HCT116 (cell line): ENCODE results near the gene YKT6.

Source experiments
- CEBPB ChIP-seq: IDR thresholded peaks from 2 replicates; pipeline ENCODE4 v1.6.1; 2012; ENCODE audit warnings: low read depth
- CTCF ChIP-seq, 3 experiments: fragments of 200-600 bp in 1 of 3; sonication (generic) in 1 of 3; IDR thresholded peaks in 2 of 3; conservative IDR thresholded peaks in 1 of 3; 2 replicates each; pipeline ENCODE4 v1.5.1; 2012 to 2017; ENCODE audit warnings: low read depth in 2 of 3, low read length in 2 of 3, antibody characterized with exemption in 1 of 3, borderline replicate concordance in 1 of 3, control low read depth in 1 of 3, mild to moderate bottlenecking in 1 of 3, mixed read lengths in 1 of 3, mixed run types in 1 of 3, moderate library complexity in 1 of 3; ENCODE audit not compliant: insufficient read depth in 1 of 3
- ELF1 ChIP-seq: IDR thresholded peaks from 2 replicates; pipeline ENCODE4 v1.6.1; 2012; ENCODE audit warnings: low read depth, borderline replicate concordance
- EZH2 ChIP-seq: fragments of 200-600 bp; sonication (generic); IDR thresholded peaks from 2 replicates; pipeline ENCODE4 v1.6.1; 2017; ENCODE audit warnings: antibody characterized with exemption, mixed run types
- EZH2phosphoT487 ChIP-seq: fragments of 200-600 bp; IDR thresholded peaks from 2 replicates; pipeline ENCODE4 v1.6.1; 2018; ENCODE audit warnings: antibody characterized with exemption, borderline replicate concordance
- FOSL1 ChIP-seq: IDR thresholded peaks from 2 replicates; pipeline ENCODE4 v1.6.1; 2012; ENCODE audit warnings: low read depth
- JUND ChIP-seq: IDR thresholded peaks from 2 replicates; pipeline ENCODE4 v1.6.1; 2012
- ZNF274 ChIP-seq: fragments of 200-500 bp; sonication (Bioruptor generic); IDR thresholded peaks from 2 replicates; pipeline ENCODE4 v1.6.1; 2014; ENCODE audit warnings: mild to moderate bottlenecking, low read depth, low read length, inconsistent platforms

GRCh38 chr7:44217852-44218402 lies 17.1 kb downstream of the YKT6 start:
- no peak for TF ChIP-seq CEBPB
- no peak for TF ChIP-seq CTCF (IDR thresholded peaks at IDR 0.05 in 2 of 3, conservative IDR thresholded peaks at IDR 0.05 in 1 of 3; ENCODE audit: borderline replicate concordance in 1 of 3, insufficient read depth in 1 of 3, low read depth in 2 of 3, low read length in 2 of 3)
- TF ChIP-seq EZH2: no peak
- no peak for TF ChIP-seq JUND
- TF ChIP-seq ELF1: no peak
- no peak for TF ChIP-seq FOSL1
- TF ChIP-seq EZH2phosphoT487: no peak
- TF ChIP-seq ZNF274: no peak
